HepG2 (cell line): ENCODE measurements around the gene CBX6. TPM values are rescaled to one million over a fixed set of nuclear protein-coding genes. Genes with fewer than 3 reads are reported as not detected.

Experiments used
- ATAC-seq: fragments of 200-7000 bp; cut with Tn5 transposase; 3 replicates; pipeline ENCODE4 v1.9.1; 2020; ENCODE audit warnings: mild to moderate bottlenecking, moderate library complexity
- BruUV-seq: library from RNA; stranded (reverse); fragments of 400-500 nt; replicated peaks from 2 replicates; lab custom pipeline; 2021; lab: Mats Ljungman, UMichigan
- CTCF ChIA-PET: fragments of 300-600 bp; formaldehyde crosslinking; extraction: SDS; loops from one replicate; lab custom pipeline; 2021; ENCODE audit warnings: low total read pairs, inconsistent platforms, low intra/inter-chr PET ratio; lab: Yijun Ruan, JAX
- POLR2A ChIA-PET: fragments of 350-600 bp; sonication (Branson Sonifier 250); formaldehyde crosslinking; loops from one replicate; lab custom pipeline; 2020; ENCODE audit warnings: antibody characterized with exemption, inconsistent platforms; lab: Yijun Ruan, JAX
- DNase-seq: peaks from one replicate; pipeline ENCODE4 v3.0.0-alpha.2; 2015; ENCODE audit warnings: low spot score
- FAIRE-seq: peaks from 3 replicates; lab custom pipeline; 2011; peaks lifted over from hg19 to GRCh38; lab: Jason Lieb, UNC
- H2AFZ ChIP-seq: one replicate; pipeline ENCODE4 v1.6.1; 2011; ENCODE audit warnings: low read length, inconsistent platforms
- H3K27ac ChIP-seq: fragments of 300-600 bp; 3 replicates; pipeline ENCODE4 v1.8.0; 2011; ENCODE audit warnings: mixed run types, mild to moderate bottlenecking, mixed read lengths, low read length, inconsistent platforms; ENCODE audit not compliant: insufficient read depth; ENCODE audit errors: extremely low read length
- H3K27me3 ChIP-seq, 2 experiments: fragments of 200-600 bp in 1 of 2; 2 replicates in 1 of 2; 3 replicates in 1 of 2; pipeline versions ENCODE4 v1.6.0 to v1.8.0; 2011; ENCODE audit warnings: low read length in 2 of 2, mild to moderate bottlenecking in 2 of 2, moderate library complexity in 2 of 2, inconsistent platforms in 1 of 2; ENCODE audit not compliant: insufficient read depth in 2 of 2, control insufficient read depth in 1 of 2
- H3K36me3 ChIP-seq, 2 experiments: fragments of 200-600 bp in 1 of 2; replicated peaks in 1 of 2; 2 replicates in 1 of 2; 3 replicates in 1 of 2; pipeline versions ENCODE4 v1.5.1 to v1.8.0; 2011; ENCODE audit warnings: low read length in 2 of 2, inconsistent platforms in 1 of 2; ENCODE audit not compliant: insufficient read depth in 2 of 2, control insufficient read depth in 1 of 2
- H3K4me1 ChIP-seq: 2 replicates; pipeline ENCODE4 v1.5.1; 2012; ENCODE audit warnings: low read length, inconsistent platforms; ENCODE audit not compliant: insufficient read depth
- H3K4me2 ChIP-seq: 2 replicates; pipeline ENCODE4 v1.6.0; 2011; ENCODE audit warnings: low read depth, low read length, inconsistent platforms
- H3K4me3 ChIP-seq, 3 experiments: fragments of 200-600 bp in 1 of 3; sonication (generic), shearing (Covaris generic) in 1 of 3; replicated peaks in 1 of 3; 2 replicates each; pipeline ENCODE4 v1.5.1; 2011 to 2016; ENCODE audit warnings: low read length in 3 of 3, inconsistent platforms in 2 of 3, low read depth in 2 of 3, mild to moderate bottlenecking in 2 of 3, control low read depth in 1 of 3, mixed read lengths in 1 of 3; ENCODE audit not compliant: insufficient read depth in 1 of 3
- H3K79me2 ChIP-seq: one replicate; pipeline ENCODE4 v1.6.1; 2011; ENCODE audit warnings: low read length, inconsistent platforms; ENCODE audit not compliant: insufficient read depth
- H3K9ac ChIP-seq: 2 replicates; pipeline ENCODE4 v1.6.0; 2011; ENCODE audit warnings: mild to moderate bottlenecking, low read depth, low read length, inconsistent platforms; ENCODE audit not compliant: insufficient read depth
- H3K9me3 ChIP-seq: 2 replicates; pipeline ENCODE4 v1.5.1; 2012; ENCODE audit warnings: mild to moderate bottlenecking, low read length
- H4K20me1 ChIP-seq: 2 replicates; pipeline ENCODE4 v1.6.0; 2011; ENCODE audit warnings: inconsistent platforms, mild to moderate bottlenecking, low read length, moderate library complexity; ENCODE audit not compliant: insufficient read depth
- BHLHE40 ChIP-seq: IDR thresholded peaks from 2 replicates; pipeline ENCODE4 v1.6.1; 2011; ENCODE audit warnings: low read length, improper control_type of control experiment
- CBX1 ChIP-seq: IDR thresholded peaks from one replicate; pipeline ENCODE4 v1.6.1; 2016; ENCODE audit warnings: antibody characterized with exemption, low read depth
- HDAC6 ChIP-seq: fragments of 200-600 bp; sonication (generic); IDR thresholded peaks from 2 replicates; pipeline ENCODE4 v1.7.0; 2017; ENCODE audit warnings: mild to moderate bottlenecking, antibody characterized with exemption, low read length, low read depth
- MBNL3 ChIP-seq: fragments of 250-450 bp; sonication (Bioruptor Pico); conservative IDR thresholded peaks from 2 replicates; pipeline ENCODE4 v1.8.0; 2022; ENCODE audit warnings: mild to moderate bottlenecking, inconsistent platforms
- NFIC ChIP-seq: IDR thresholded peaks from 2 replicates; pipeline ENCODE4 v1.6.1; 2012; ENCODE audit warnings: mild to moderate bottlenecking, low read length, inconsistent platforms
- NONO ChIP-seq, 2 experiments: fragments of 450-650 bp in 1 of 2; sonication (generic) in 1 of 2; formaldehyde crosslinking in 1 of 2; IDR thresholded peaks in 1 of 2; conservative IDR thresholded peaks in 1 of 2; 2 replicates each; pipeline versions ENCODE4 v1.6.1 to v1.8.0; 2017 to 2022; ENCODE audit warnings: mild to moderate bottlenecking in 1 of 2, missing genetic modification reagents in 1 of 2, moderate library complexity in 1 of 2
- PRPF4 ChIP-seq: fragments of 200-400 bp; formaldehyde crosslinking; IDR thresholded peaks from 2 replicates; pipeline ENCODE4 v1.6.1; 2016; ENCODE audit warnings: low read length, low read depth; ENCODE audit not compliant: poor library complexity, severe bottlenecking
- REPIN1 ChIP-seq: sonication (generic); formaldehyde crosslinking; IDR thresholded peaks from 2 replicates; pipeline ENCODE4 v1.8.0; 2022; ENCODE audit warnings: missing genetic modification reagents, low read depth, mild to moderate bottlenecking, borderline replicate concordance
- SAFB2 ChIP-seq: sonication (generic); formaldehyde crosslinking; IDR thresholded peaks from 2 replicates; pipeline ENCODE4 v1.5.1; 2020; ENCODE audit warnings: missing genetic modification reagents, low read depth, mild to moderate bottlenecking, borderline replicate concordance
- SMAD9 ChIP-seq: sonication (generic); formaldehyde crosslinking; IDR thresholded peaks from 2 replicates; pipeline ENCODE4 v1.5.1; 2020; ENCODE audit warnings: mild to moderate bottlenecking, missing genetic modification reagents
- YEATS2 ChIP-seq: sonication (generic); formaldehyde crosslinking; IDR thresholded peaks from 2 replicates; pipeline ENCODE4 v1.4.0; 2020; ENCODE audit warnings: missing genetic modification reagents, borderline replicate concordance
- ZBTB1 ChIP-seq: sonication (generic); formaldehyde crosslinking; IDR thresholded peaks from 2 replicates; pipeline ENCODE4 v1.4.0; 2020; ENCODE audit warnings: missing genetic modification reagents, borderline replicate concordance
- ZC3H13 ChIP-seq: sonication (generic); formaldehyde crosslinking; IDR thresholded peaks from 2 replicates; pipeline ENCODE4 v1.8.1; 2023; ENCODE audit warnings: mild to moderate bottlenecking, missing genetic modification reagents, moderate library complexity
- ZKSCAN5 ChIP-seq: sonication (generic); formaldehyde crosslinking; IDR thresholded peaks from 2 replicates; pipeline ENCODE4 v1.5.1; 2020; ENCODE audit warnings: mild to moderate bottlenecking, missing genetic modification reagents
- ZNF205 ChIP-seq: IDR thresholded peaks from 2 replicates; pipeline ENCODE4 v1.6.1; 2018; ENCODE audit warnings: missing biosample characterization, missing genetic modification reagents
- ZNF335 ChIP-seq: sonication (generic); formaldehyde crosslinking; IDR thresholded peaks from 2 replicates; pipeline ENCODE4 v1.4.0; 2020; ENCODE audit warnings: missing genetic modification reagents
- ZZZ3 ChIP-seq: sonication (generic); formaldehyde crosslinking; IDR thresholded peaks from 2 replicates; pipeline ENCODE4 v1.4.0; 2020; ENCODE audit warnings: missing genetic modification reagents, mild to moderate bottlenecking, borderline replicate concordance
- WGBS: methylation state at CpG from one replicate; pipeline ENCODE4 v1.1.6; 2017; ENCODE audit warnings: low lambda C conversion rate; 5-methylcytosine and 5-hydroxymethylcytosine counted together
- in situ Hi-C: cut with HindIII; loops from 2 replicates; pipeline ENCODE4 v1.10.0; 2017; ENCODE audit warnings: low pct_unique_long_range_greater_than_20kb; ENCODE audit not compliant: extremely low pct_ligation_motif_present
- intact Hi-C: fragments of 100-400 bp; cut with micrococcal nuclease; formaldehyde crosslinking; loops from one replicate; pipeline ENCODE4 v1.10.0; 2022; ENCODE audit not compliant: unreplicated experiment
- polyA plus RNA-seq, 8 experiments: library from polyadenylated mRNA; depleted of rRNA in 3 of 8; stranded (reverse) in 7 of 8; unstranded in 1 of 8; fragments of >200 nt; fragmentation: Illumina TruSeq in 4 of 8; extraction: Trizol in 4 of 8; gene quantifications; 2 replicates each; pipeline versions ENCODE4 v1.2.1 to v1.2.3, GENCODE V29; 2011 to 2016; ENCODE audit warnings: low read depth in 4 of 8, missing spikeins in 1 of 8, mixed read lengths in 1 of 8; ENCODE audit not compliant: insufficient read depth in 1 of 8
- total RNA-seq, 5 experiments: library from RNA; depleted of rRNA; stranded (reverse); fragments of >200 nt; fragmentation: Illumina TruSeq; extraction: Trizol; gene quantifications; 2 replicates each; pipeline ENCODE4 v1.2.3, GENCODE V29; 2016; ENCODE audit warnings: low read depth in 1 of 5
- TF ChIP-seq, protein P1 (sequence below): sonication (generic); formaldehyde crosslinking; IDR thresholded peaks from 2 replicates; pipeline ENCODE4 v1.4.0; 2020; ENCODE audit warnings: missing genetic modification reagents, borderline replicate concordance
- TF ChIP-seq, protein P2 (sequence below): sonication (generic); IDR thresholded peaks from 2 replicates; pipeline ENCODE4 v1.6.1; 2016; ENCODE audit warnings: low read depth, borderline replicate concordance

Gene CBX6
- total and polyA plus RNA-seq, 2 of the 13 experiments (the other 11 are each of a cell fraction or from before 2014, with no cell fraction given): 1.7 to 6.5 TPM

DNA sequence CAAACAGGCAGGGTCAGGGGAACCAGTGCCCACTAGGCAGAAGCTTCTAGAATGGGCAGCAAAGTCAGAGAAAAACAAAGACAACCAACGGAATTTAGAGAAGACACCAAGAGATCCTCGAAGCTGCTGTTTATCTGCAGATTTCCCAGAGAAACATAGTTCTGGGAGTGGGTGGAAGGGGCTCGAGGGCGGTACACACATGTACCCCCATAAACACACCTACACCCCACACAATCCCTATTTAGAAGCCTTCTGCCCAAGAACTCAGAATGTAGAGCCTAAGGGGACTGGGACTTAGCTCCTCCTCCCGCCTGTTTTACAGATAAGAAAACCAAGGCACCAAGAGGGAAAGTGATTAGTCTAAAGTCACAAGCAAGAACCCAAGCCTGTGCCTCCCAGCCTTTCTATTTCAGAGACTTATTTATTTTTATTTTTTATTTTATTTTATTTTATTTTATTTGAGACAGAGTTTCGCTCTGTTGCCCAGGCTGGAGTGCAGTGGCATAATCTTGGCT, 34.5 kb downstream of the CBX6 start:
- FAIRE-seq: no peak
- POLR2A ChIA-PET: no interaction called here
- BruUV-seq: no TSS peak
- 93% methylated on average over 6 of the region's 6 CpGs for WGBS
- H3K36me3 ChIP-seq: no peaks in the 10 kb centered on the region
- no peaks in the 10 kb centered on the region; the same call in 1 of the 2 replicates for H4K20me1 ChIP-seq
- peaks cover 37% of the 10 kb centered on the region for H3K4me1 ChIP-seq
- in situ Hi-C loops (no loop called here), intact Hi-C loops (no loop called here)
- no peak overlapping the region for H3K4me2 ChIP-seq
- H3K9ac ChIP-seq: no peak overlapping the region
- ATAC-seq: no peak
- no peak overlapping the region for H2AFZ ChIP-seq
- no peaks in the 10 kb centered on the region for H3K9me3 ChIP-seq
- no peaks in the 10 kb centered on the region for H3K27me3 ChIP-seq
- CTCF ChIA-PET: no interaction called here
- no peak for DNase-seq
- H3K27ac ChIP-seq: no peak overlapping the region
- no peaks in the 10 kb centered on the region for H3K79me2 ChIP-seq
- H3K4me3 ChIP-seq: no peak overlapping the region
- no peak for TF ChIP-seq YEATS2 (CRISPR knock-in tag)
- TF ChIP-seq CBX1: no peak
- TF ChIP-seq PRPF4: no peak
- TF ChIP-seq ZNF205 (CRISPR knock-in tag): no peak
- TF ChIP-seq ZBTB1 (CRISPR knock-in tag): no peak
- TF ChIP-seq SAFB2: no peak
- no peak for TF ChIP-seq ZNF335 (CRISPR knock-in tag)
- TF ChIP-seq ZZZ3 (CRISPR knock-in tag): no peak
- TF ChIP-seq, protein P1, sequence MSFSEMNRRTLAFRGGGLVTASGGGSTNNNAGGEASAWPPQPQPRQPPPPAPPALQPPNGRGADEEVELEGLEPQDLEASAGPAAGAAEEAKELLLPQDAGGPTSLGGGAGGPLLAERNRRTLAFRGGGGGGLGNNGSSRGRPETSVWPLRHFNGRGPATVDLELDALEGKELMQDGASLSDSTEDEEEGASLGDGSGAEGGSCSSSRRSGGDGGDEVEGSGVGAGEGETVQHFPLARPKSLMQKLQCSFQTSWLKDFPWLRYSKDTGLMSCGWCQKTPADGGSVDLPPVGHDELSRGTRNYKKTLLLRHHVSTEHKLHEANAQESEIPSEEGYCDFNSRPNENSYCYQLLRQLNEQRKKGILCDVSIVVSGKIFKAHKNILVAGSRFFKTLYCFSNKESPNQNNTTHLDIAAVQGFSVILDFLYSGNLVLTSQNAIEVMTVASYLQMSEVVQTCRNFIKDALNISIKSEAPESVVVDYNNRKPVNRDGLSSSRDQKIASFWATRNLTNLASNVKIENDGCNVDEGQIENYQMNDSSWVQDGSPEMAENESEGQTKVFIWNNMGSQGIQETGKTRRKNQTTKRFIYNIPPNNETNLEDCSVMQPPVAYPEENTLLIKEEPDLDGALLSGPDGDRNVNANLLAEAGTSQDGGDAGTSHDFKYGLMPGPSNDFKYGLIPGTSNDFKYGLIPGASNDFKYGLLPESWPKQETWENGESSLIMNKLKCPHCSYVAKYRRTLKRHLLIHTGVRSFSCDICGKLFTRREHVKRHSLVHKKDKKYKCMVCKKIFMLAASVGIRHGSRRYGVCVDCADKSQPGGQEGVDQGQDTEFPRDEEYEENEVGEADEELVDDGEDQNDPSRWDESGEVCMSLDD: no peak
- TF ChIP-seq REPIN1 (CRISPR knock-in tag): no peak
- no peak for TF ChIP-seq ZKSCAN5 (CRISPR knock-in tag)
- no peak for TF ChIP-seq HDAC6
- no peak for TF ChIP-seq ZC3H13 (CRISPR knock-in tag)
- no peak for TF ChIP-seq NONO (IDR thresholded peaks at IDR 0.05)
- TF ChIP-seq NONO (CRISPR knock-in tag; conservative IDR thresholded peaks at IDR 0.05): no peak
- TF ChIP-seq, protein P2, sequence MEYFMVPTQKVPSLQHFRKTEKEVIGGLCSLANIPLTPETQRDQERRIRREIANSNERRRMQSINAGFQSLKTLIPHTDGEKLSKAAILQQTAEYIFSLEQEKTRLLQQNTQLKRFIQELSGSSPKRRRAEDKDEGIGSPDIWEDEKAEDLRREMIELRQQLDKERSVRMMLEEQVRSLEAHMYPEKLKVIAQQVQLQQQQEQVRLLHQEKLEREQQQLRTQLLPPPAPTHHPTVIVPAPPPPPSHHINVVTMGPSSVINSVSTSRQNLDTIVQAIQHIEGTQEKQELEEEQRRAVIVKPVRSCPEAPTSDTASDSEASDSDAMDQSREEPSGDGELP: no peak
- TF ChIP-seq SMAD9 (CRISPR knock-in tag): no peak
- TF ChIP-seq MBNL3 (CRISPR knock-in tag): no peak
- no peak for TF ChIP-seq BHLHE40
- TF ChIP-seq NFIC: no peak
